ENCODE results near the gene INTS15. TPM values are rescaled to one million over a fixed set of nuclear protein-coding genes. Genes with fewer than 3 reads are reported as not detected.

INTS15 gene
- total and polyA plus RNA-seq, 2 experiments from 2014 or later = 7.0 to 27.0 TPM

GRCh38 chr7:6621195-6622133, 31.6 kb downstream of the INTS15 start (continued):
- TF ChIP-seq ZNF114 (CRISPR knock-in tag; IDR thresholded peaks at IDR 0.05) = no peak
- no peak for TF ChIP-seq CTCF (conservative IDR thresholded peaks at IDR 0.05; ENCODE audit: low read depth in 2 of 2)
- no peak for TF ChIP-seq ZNF331 (CRISPR knock-in tag; IDR thresholded peaks at IDR 0.05; ENCODE audit: low read depth)
- no peak for TF ChIP-seq REST (IDR thresholded peaks at IDR 0.05; ENCODE audit: unreplicated experiment)
- TF ChIP-seq ETS1 (IDR thresholded peaks at IDR 0.05) = no peak
- no peak for TF ChIP-seq EZH2 (IDR thresholded peaks at IDR 0.05; ENCODE audit: low read depth, unreplicated experiment)

- H3K9me3 Mint-ChIP-seq = peaks cover 5% of the 10 kb centered on the region; the same call in 1 of the 3 replicates
- Histone ChIP-seq H3K36me3 (ENCODE audit: insufficient read depth) (no peaks in the 10 kb centered on the region), H3F3A (replicated peaks; ENCODE audit: low read depth) (no peaks in the 10 kb centered on the region), H4K20me1 (replicated peaks; ENCODE audit: insufficient read depth) (no peaks in the 10 kb centered on the region), H3K4me3 (no peak overlapping the region), H3K27me3 (ENCODE audit: insufficient read depth) (no peaks in the 10 kb centered on the region), H3K4me1 (ENCODE audit: insufficient read depth) (no peaks in the 10 kb centered on the region), H3K27ac (ENCODE audit: low read depth) (no peak overlapping the region), H2AFZ (no peak overlapping the region), H3K79me2 (replicated peaks; ENCODE audit: insufficient read depth) (no peaks in the 10 kb centered on the region), H3K4me2 (no peak overlapping the region), H3K9me2 (ENCODE audit: insufficient read depth) (no peaks in the 10 kb centered on the region)
- H3K27ac Mint-ChIP-seq = no peak overlapping the region
- peaks cover 3% of the 10 kb centered on the region; the same call in 1 of the 3 replicates for H3K4me1 Mint-ChIP-seq
- peaks cover 31% of the 10 kb centered on the region for H3K36me3 Mint-ChIP-seq (ENCODE audit: low read depth)
- ATAC-seq (no peak), DNase-seq (ENCODE audit: low spot score) (no peak)
- H3K4me3 Mint-ChIP-seq = no peak overlapping the region
- peaks cover 8% of the 10 kb centered on the region for H3K27me3 Mint-ChIP-seq (ENCODE audit: insufficient read depth, low read depth, poor library complexity)
- TF ChIP-seq ZNF331 (CRISPR knock-in tag; IDR thresholded peaks at IDR 0.05; ENCODE audit: low read depth) (no peak), ZNF462 (CRISPR knock-in tag; IDR thresholded peaks at IDR 0.05) (no peak), NANOG (IDR thresholded peaks at IDR 0.05; ENCODE audit: borderline replicate concordance) (no peak), EZH2phosphoT487 (IDR thresholded peaks at IDR 0.05; ENCODE audit: unreplicated experiment) (no peak), STAT1 (IDR thresholded peaks at IDR 0.05; ENCODE audit: unreplicated experiment) (no peak)
Measured at GRCh38 chr7:6622134-6622710, 32.4 kb downstream of the INTS15 start.

All from GM23338 (cell line).